KOPT-K1 (cell line): Measurements from ENCODE around the gene OBP2A.

ENCODE experiments used
- H3K27ac ChIP-seq: fragments of 200-600 bp; sonication (generic); 2 replicates; pipeline ENCODE4 v1.5.1; 2016; ENCODE audit warnings: antibody characterized with exemption, mild to moderate bottlenecking, low read depth, low read length; ENCODE audit not compliant: poor library complexity, severe bottlenecking
- H3K36me3 ChIP-seq: fragments of 200-600 bp; sonication (generic); 2 replicates; pipeline ENCODE4 v1.5.1; 2017; ENCODE audit warnings: antibody characterized with exemption, mild to moderate bottlenecking, low read length, moderate library complexity; ENCODE audit not compliant: insufficient read depth
- H3K9me3 ChIP-seq: fragments of 200-600 bp; sonication (generic); 2 replicates; pipeline ENCODE4 v1.5.1; 2017; ENCODE audit warnings: antibody characterized with exemption, low read length, mild to moderate bottlenecking; ENCODE audit not compliant: insufficient read depth, poor library complexity, severe bottlenecking

Gene OBP2A

GRCh38 chr9:135570456-135570855 lies 24.5 kb downstream of the OBP2A start:
- Histone ChIP-seq H3K27ac (no peak overlapping the region), H3K9me3 (peaks cover 5% of the 10 kb centered on the region), H3K36me3 (no peaks in the 10 kb centered on the region)

- Histone ChIP-seq H3K9me3 (peaks cover 5% of the 10 kb centered on the region), H3K36me3 (no peaks in the 10 kb centered on the region), H3K27ac (no peak overlapping the region)
Measured at GRCh38 chr9:135572233-135572632, 26.3 kb downstream of the OBP2A start.

GRCh38 chr9:135573124-135573523 lies 27.2 kb downstream of the OBP2A start:
- Histone ChIP-seq H3K36me3 (no peaks in the 10 kb centered on the region), H3K9me3 (peaks cover 5% of the 10 kb centered on the region), H3K27ac (no peak overlapping the region)

- H3K9me3 ChIP-seq, result peaks cover 3% of the 10 kb centered on the region
- H3K27ac ChIP-seq, result no peak overlapping the region
- no peaks in the 10 kb centered on the region for H3K36me3 ChIP-seq
Measured at GRCh38 chr9:135574331-135574730, 28.4 kb downstream of the OBP2A start.

- no peaks in the 10 kb centered on the region for H3K36me3 ChIP-seq
- no peaks in the 10 kb centered on the region for H3K9me3 ChIP-seq
- H3K27ac ChIP-seq, result no peak overlapping the region
Measured at GRCh38 chr9:135574943-135575342, 29.0 kb downstream of the OBP2A start.

- Histone ChIP-seq H3K36me3 (no peaks in the 10 kb centered on the region), H3K27ac (no peak overlapping the region), H3K9me3 (no peaks in the 10 kb centered on the region)
Measured at GRCh38 chr9:135575995-135576631, 30.2 kb downstream of the OBP2A start.

GRCh38 chr9:135577256-135577655 lies 31.3 kb downstream of the OBP2A start:
- no peaks in the 10 kb centered on the region for H3K9me3 ChIP-seq
- H3K36me3 ChIP-seq, result no peaks in the 10 kb centered on the region
- no peak overlapping the region for H3K27ac ChIP-seq

GRCh38 chr9:135579356-135579755 lies 33.4 kb downstream of the OBP2A start:
- Histone ChIP-seq H3K36me3 (no peaks in the 10 kb centered on the region), H3K27ac (no peak overlapping the region), H3K9me3 (no peaks in the 10 kb centered on the region)

GRCh38 chr9:135579889-135580660 lies 34.1 kb downstream of the OBP2A start:
- Histone ChIP-seq H3K9me3 (no peaks in the 10 kb centered on the region), H3K36me3 (no peaks in the 10 kb centered on the region), H3K27ac (no peak overlapping the region)

- Histone ChIP-seq H3K27ac (no peak overlapping the region), H3K36me3 (no peaks in the 10 kb centered on the region), H3K9me3 (no peaks in the 10 kb centered on the region)
Measured at GRCh38 chr9:135580664-135581380, 34.9 kb downstream of the OBP2A start.

- no peaks in the 10 kb centered on the region for H3K36me3 ChIP-seq
- H3K9me3 ChIP-seq, result no peaks in the 10 kb centered on the region
- no peak overlapping the region for H3K27ac ChIP-seq
Measured at GRCh38 chr9:135581636-135582426, 35.9 kb downstream of the OBP2A start.

- Histone ChIP-seq H3K36me3 (no peaks in the 10 kb centered on the region), H3K9me3 (no peaks in the 10 kb centered on the region), H3K27ac (no peak overlapping the region)
Measured at GRCh38 chr9:135582541-135582940, 36.6 kb downstream of the OBP2A start.

GRCh38 chr9:135582966-135583687 lies 37.2 kb downstream of the OBP2A start:
- H3K9me3 ChIP-seq, result no peaks in the 10 kb centered on the region
- H3K36me3 ChIP-seq, result no peaks in the 10 kb centered on the region
- H3K27ac ChIP-seq, result no peak overlapping the region

- no peak overlapping the region for H3K27ac ChIP-seq
Measured at GRCh38 chr9:135583688-135584011, 37.7 kb downstream of the OBP2A start.

More at GRCh38 chr9:135583688-135584011, 37.7 kb downstream of the OBP2A start:
- Histone ChIP-seq H3K36me3 (no peaks in the 10 kb centered on the region), H3K9me3 (no peaks in the 10 kb centered on the region)
